HG03139 (cell line): Measurements from ENCODE around the gene IGFL4.

Source experiments
- ATAC-seq: cut with Tn5 transposase; IDR thresholded peaks from one replicate; pipeline ENCODE4 v1.9.1; 2021; ENCODE audit not compliant: unreplicated experiment

IGFL4 gene

GRCh38 chr19:46065486-46066071 lies 24.8 kb upstream of the IGFL4 start:
- ATAC-seq, result no peak

- no peak for ATAC-seq
These were observed 22.4 kb upstream of the IGFL4 start for GRCh38 chr19:46063201-46063600.

- ATAC-seq, result no peak
These were observed 19.2 kb upstream of the IGFL4 start for GRCh38 chr19:46060012-46060411.

- no peak for ATAC-seq
These were observed 18.0 kb upstream of the IGFL4 start for GRCh38 chr19:46058778-46059177.

GRCh38 chr19:46056536-46056935 lies 15.7 kb upstream of the IGFL4 start:
- no peak for ATAC-seq

GRCh38 chr19:46052896-46053295 lies 12.1 kb upstream of the IGFL4 start:
- no peak for ATAC-seq

GRCh38 chr19:46049597-46049996 lies 8.8 kb upstream of the IGFL4 start:
- no peak for ATAC-seq

GRCh38 chr19:46043519-46043918 lies 2.7 kb upstream of the IGFL4 start:
- no peak for ATAC-seq

GRCh38 chr19:46042252-46042883 lies 1.6 kb upstream of the IGFL4 start:
- ATAC-seq, result no peak

- ATAC-seq, result no peak
These were observed 677 bp downstream of the IGFL4 start for GRCh38 chr19:46040125-46040524.

GRCh38 chr19:46036744-46037128 lies 4.1 kb downstream of the IGFL4 start:
- ATAC-seq, result no peak

GRCh38 chr19:46035986-46036743 lies 4.6 kb downstream of the IGFL4 start:
- ATAC-seq, result no peak

- no peak for ATAC-seq
These were observed 5.3 kb downstream of the IGFL4 start for GRCh38 chr19:46035546-46035945.

- ATAC-seq, result no peak
These were observed 7.4 kb downstream of the IGFL4 start for GRCh38 chr19:46033401-46033800.

- ATAC-seq, result no peak
These were observed 8.2 kb downstream of the IGFL4 start for GRCh38 chr19:46032597-46033025.

GRCh38 chr19:46031781-46032596 lies 8.8 kb downstream of the IGFL4 start:
- ATAC-seq, result no peak

GRCh38 chr19:46030812-46031550 lies 9.8 kb downstream of the IGFL4 start:
- ATAC-seq, result no peak

- no peak for ATAC-seq
These were observed 15.0 kb downstream of the IGFL4 start for GRCh38 chr19:46025835-46026234.

GRCh38 chr19:46023311-46023779 lies 17.5 kb downstream of the IGFL4 start:
- ATAC-seq, result no peak

- ATAC-seq, result no peak
These were observed 18.1 kb downstream of the IGFL4 start, which contains the start of gene PGLYRP1 for GRCh38 chr19:46022431-46023310. TSS of gene PGLYRP1 (minus strand) at chr19:46023053. CDS start at chr19:46023021, 32 bp downstream.
